ENCODE measurements around the gene TADA2A.

DNA sequence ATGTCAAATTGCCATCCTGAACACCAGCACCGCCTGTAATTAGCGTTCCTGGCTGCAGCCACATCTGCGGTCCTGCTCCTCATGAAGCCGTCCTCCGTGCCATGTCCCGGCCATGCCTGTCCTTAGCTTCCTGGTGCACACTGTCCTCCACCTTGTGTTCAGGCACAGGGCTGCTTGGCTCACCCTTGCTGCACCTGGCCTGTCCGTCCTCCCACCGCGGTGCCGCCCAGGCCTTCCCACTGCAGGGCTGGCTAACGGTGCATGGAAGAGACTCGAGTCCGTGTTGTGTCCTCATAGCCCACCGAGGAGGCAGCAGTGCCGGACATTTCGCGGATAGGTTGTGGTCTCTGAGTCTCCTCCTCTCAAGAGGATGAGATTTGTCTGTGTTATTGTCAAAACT is 103.4 kb downstream of the TADA2A start:
- TF ChIP-seq, protein P1, sequence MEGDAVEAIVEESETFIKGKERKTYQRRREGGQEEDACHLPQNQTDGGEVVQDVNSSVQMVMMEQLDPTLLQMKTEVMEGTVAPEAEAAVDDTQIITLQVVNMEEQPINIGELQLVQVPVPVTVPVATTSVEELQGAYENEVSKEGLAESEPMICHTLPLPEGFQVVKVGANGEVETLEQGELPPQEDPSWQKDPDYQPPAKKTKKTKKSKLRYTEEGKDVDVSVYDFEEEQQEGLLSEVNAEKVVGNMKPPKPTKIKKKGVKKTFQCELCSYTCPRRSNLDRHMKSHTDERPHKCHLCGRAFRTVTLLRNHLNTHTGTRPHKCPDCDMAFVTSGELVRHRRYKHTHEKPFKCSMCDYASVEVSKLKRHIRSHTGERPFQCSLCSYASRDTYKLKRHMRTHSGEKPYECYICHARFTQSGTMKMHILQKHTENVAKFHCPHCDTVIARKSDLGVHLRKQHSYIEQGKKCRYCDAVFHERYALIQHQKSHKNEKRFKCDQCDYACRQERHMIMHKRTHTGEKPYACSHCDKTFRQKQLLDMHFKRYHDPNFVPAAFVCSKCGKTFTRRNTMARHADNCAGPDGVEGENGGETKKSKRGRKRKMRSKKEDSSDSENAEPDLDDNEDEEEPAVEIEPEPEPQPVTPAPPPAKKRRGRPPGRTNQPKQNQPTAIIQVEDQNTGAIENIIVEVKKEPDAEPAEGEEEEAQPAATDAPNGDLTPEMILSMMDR (IDR thresholded peaks at IDR 0.05): no peak
- no peak for TF ChIP-seq POLR2A (IDR thresholded peaks at IDR 0.05)

Data from suprapubic skin (tissue), 3 donors.